ENCODE data around the gene TRAPPC11. TPM values are rescaled to one million over a fixed set of nuclear protein-coding genes. Genes with fewer than 3 reads are reported as not detected.

Gene TRAPPC11
- polyA plus RNA-seq, 2 donors = 11.6 to 13.7 TPM

GRCh38 chr4:183747380-183747779 lies 88.3 kb downstream of the TRAPPC11 start:
- H3K4me1 ChIP-seq (ENCODE audit: control insufficient read depth in 2 of 2, insufficient read depth in 2 of 2, low read length in 1 of 2) = peaks cover 0 to 3% of the 10 kb centered on the region in 2 donors
- no peak overlapping the region for H3K4me3 ChIP-seq (ENCODE audit: low read depth in 1 of 2, low read length in 2 of 2)
- WGBS, 2 donors = 77 to 88% methylated on average over 2 of the region's 2 CpGs
- H3K27me3 ChIP-seq (ENCODE audit: control insufficient read depth in 1 of 2, insufficient read depth in 2 of 2, low read length in 2 of 2) = no peaks in the 10 kb centered on the region
- no peak overlapping the region for H3K27ac ChIP-seq (ENCODE audit: low read depth in 2 of 2, low read length in 1 of 2)
- no peaks in the 10 kb centered on the region for H3K9me3 ChIP-seq (ENCODE audit: control insufficient read depth in 2 of 2, insufficient read depth in 1 of 2, low read depth in 1 of 2, low read length in 1 of 2)
- no peaks in the 10 kb centered on the region for H3K36me3 ChIP-seq (ENCODE audit: control insufficient read depth in 2 of 2, insufficient read depth in 2 of 2, low read length in 1 of 2)

GRCh38 chr4:183747931-183748670 lies 89.0 kb downstream of the TRAPPC11 start:
- Histone ChIP-seq H3K4me1 (ENCODE audit: control insufficient read depth in 2 of 2, insufficient read depth in 2 of 2, low read length in 1 of 2) (peaks cover 0 to 3% of the 10 kb centered on the region in 2 donors), H3K4me3 (ENCODE audit: low read depth in 1 of 2, low read length in 2 of 2) (no peak overlapping the region), H3K27me3 (ENCODE audit: control insufficient read depth in 1 of 2, insufficient read depth in 2 of 2, low read length in 2 of 2) (no peaks in the 10 kb centered on the region), H3K9me3 (ENCODE audit: control insufficient read depth in 2 of 2, insufficient read depth in 1 of 2, low read depth in 1 of 2, low read length in 1 of 2) (no peaks in the 10 kb centered on the region), H3K27ac (ENCODE audit: low read depth in 2 of 2, low read length in 1 of 2) (no peak overlapping the region), H3K36me3 (ENCODE audit: control insufficient read depth in 2 of 2, insufficient read depth in 2 of 2, low read length in 1 of 2) (no peaks in the 10 kb centered on the region)
- 65 to 73% methylated on average over 6 of the region's 6 CpGs for WGBS, 2 donors

GRCh38 chr4:183751106-183751505 lies 92.0 kb downstream of the TRAPPC11 start:
- WGBS, 2 donors = 74 to 76% methylated on average over 4 of the region's 4 CpGs
- no peaks in the 10 kb centered on the region for H3K9me3 ChIP-seq (ENCODE audit: control insufficient read depth in 2 of 2, insufficient read depth in 1 of 2, low read depth in 1 of 2, low read length in 1 of 2)
- H3K27ac ChIP-seq (ENCODE audit: low read depth in 2 of 2, low read length in 1 of 2) = no peak overlapping the region
- H3K4me1 ChIP-seq (ENCODE audit: control insufficient read depth in 2 of 2, insufficient read depth in 2 of 2, low read length in 1 of 2) = peaks cover 0 to 3% of the 10 kb centered on the region in 2 donors
- H3K4me3 ChIP-seq (ENCODE audit: low read depth in 1 of 2, low read length in 2 of 2) = no peak overlapping the region
- no peaks in the 10 kb centered on the region for H3K36me3 ChIP-seq (ENCODE audit: control insufficient read depth in 2 of 2, insufficient read depth in 2 of 2, low read length in 1 of 2)
- H3K27me3 ChIP-seq (ENCODE audit: control insufficient read depth in 1 of 2, insufficient read depth in 2 of 2, low read length in 2 of 2) = no peaks in the 10 kb centered on the region

- Histone ChIP-seq H3K4me3 (ENCODE audit: low read depth in 1 of 2, low read length in 2 of 2) (no peak overlapping the region), H3K27me3 (ENCODE audit: control insufficient read depth in 1 of 2, insufficient read depth in 2 of 2, low read length in 2 of 2) (no peaks in the 10 kb centered on the region), H3K27ac (ENCODE audit: low read depth in 2 of 2, low read length in 1 of 2) (no peak overlapping the region), H3K9me3 (ENCODE audit: control insufficient read depth in 2 of 2, insufficient read depth in 1 of 2, low read depth in 1 of 2, low read length in 1 of 2) (no peaks in the 10 kb centered on the region), H3K36me3 (ENCODE audit: control insufficient read depth in 2 of 2, insufficient read depth in 2 of 2, low read length in 1 of 2) (no peaks in the 10 kb centered on the region), H3K4me1 (ENCODE audit: control insufficient read depth in 2 of 2, insufficient read depth in 2 of 2, low read length in 1 of 2) (peaks cover 0 to 3% of the 10 kb centered on the region in 2 donors)
- 78 to 83% methylated on average over 2 of the region's 2 CpGs for WGBS, 2 donors
These were observed 96.5 kb downstream of the TRAPPC11 start for GRCh38 chr4:183755596-183755995.

GRCh38 chr4:183757060-183757459 lies 98.0 kb downstream of the TRAPPC11 start:
- 51 to 69% methylated on average over 10 of the region's 10 CpGs for WGBS, 2 donors
- no peaks in the 10 kb centered on the region for H3K27me3 ChIP-seq (ENCODE audit: control insufficient read depth in 1 of 2, insufficient read depth in 2 of 2, low read length in 2 of 2)
- no peak overlapping the region for H3K4me3 ChIP-seq (ENCODE audit: low read depth in 1 of 2, low read length in 2 of 2)
- no peaks in the 10 kb centered on the region for H3K9me3 ChIP-seq (ENCODE audit: control insufficient read depth in 2 of 2, insufficient read depth in 1 of 2, low read depth in 1 of 2, low read length in 1 of 2)
- H3K36me3 ChIP-seq (ENCODE audit: control insufficient read depth in 2 of 2, insufficient read depth in 2 of 2, low read length in 1 of 2) = no peaks in the 10 kb centered on the region
- peaks cover 0 to 3% of the 10 kb centered on the region in 2 donors for H3K4me1 ChIP-seq (ENCODE audit: control insufficient read depth in 2 of 2, insufficient read depth in 2 of 2, low read length in 1 of 2)
- H3K27ac ChIP-seq (ENCODE audit: low read depth in 2 of 2, low read length in 1 of 2) = no peak overlapping the region

GRCh38 chr4:183758061-183758757 lies 99.1 kb downstream of the TRAPPC11 start:
- Histone ChIP-seq H3K4me3 (ENCODE audit: low read depth in 1 of 2, low read length in 2 of 2) (no peak overlapping the region), H3K36me3 (ENCODE audit: control insufficient read depth in 2 of 2, insufficient read depth in 2 of 2, low read length in 1 of 2) (no peaks in the 10 kb centered on the region), H3K4me1 (ENCODE audit: control insufficient read depth in 2 of 2, insufficient read depth in 2 of 2, low read length in 1 of 2) (peaks cover 0 to 3% of the 10 kb centered on the region in 2 donors), H3K27me3 (ENCODE audit: control insufficient read depth in 1 of 2, insufficient read depth in 2 of 2, low read length in 2 of 2) (no peaks in the 10 kb centered on the region), H3K9me3 (ENCODE audit: control insufficient read depth in 2 of 2, insufficient read depth in 1 of 2, low read depth in 1 of 2, low read length in 1 of 2) (no peaks in the 10 kb centered on the region), H3K27ac (ENCODE audit: low read depth in 2 of 2, low read length in 1 of 2) (no peak overlapping the region)
- 67 to 75% methylated on average over 29 of the region's 29 CpGs for WGBS, 2 donors

- Histone ChIP-seq H3K36me3 (ENCODE audit: control insufficient read depth in 2 of 2, insufficient read depth in 2 of 2, low read length in 1 of 2) (no peaks in the 10 kb centered on the region), H3K27ac (ENCODE audit: low read depth in 2 of 2, low read length in 1 of 2) (no peak overlapping the region), H3K27me3 (ENCODE audit: control insufficient read depth in 1 of 2, insufficient read depth in 2 of 2, low read length in 2 of 2) (no peaks in the 10 kb centered on the region), H3K4me1 (ENCODE audit: control insufficient read depth in 2 of 2, insufficient read depth in 2 of 2, low read length in 1 of 2) (peaks cover 0 to 3% of the 10 kb centered on the region in 2 donors), H3K9me3 (ENCODE audit: control insufficient read depth in 2 of 2, insufficient read depth in 1 of 2, low read depth in 1 of 2, low read length in 1 of 2) (no peaks in the 10 kb centered on the region), H3K4me3 (ENCODE audit: low read depth in 1 of 2, low read length in 2 of 2) (no peak overlapping the region)
- WGBS, 2 donors = 83 to 86% methylated on average over 21 of the region's 21 CpGs
These were observed 99.8 kb downstream of the TRAPPC11 start for GRCh38 chr4:183758758-183759447.

- Histone ChIP-seq H3K27ac (ENCODE audit: low read depth in 2 of 2, low read length in 1 of 2) (no peak overlapping the region), H3K36me3 (ENCODE audit: control insufficient read depth in 2 of 2, insufficient read depth in 2 of 2, low read length in 1 of 2) (no peaks in the 10 kb centered on the region)
These were observed 101.2 kb downstream of the TRAPPC11 start for GRCh38 chr4:183760326-183760725.

More at GRCh38 chr4:183760326-183760725, 101.2 kb downstream of the TRAPPC11 start:
- no peaks in the 10 kb centered on the region for H3K27me3 ChIP-seq (ENCODE audit: control insufficient read depth in 1 of 2, insufficient read depth in 2 of 2, low read length in 2 of 2)
- peaks cover 0 to 7% of the 10 kb centered on the region in 2 donors for H3K4me1 ChIP-seq (ENCODE audit: control insufficient read depth in 2 of 2, insufficient read depth in 2 of 2, low read length in 1 of 2)
- WGBS, 2 donors = 35 to 49% methylated on average over 1 of the region's 1 CpG
- H3K9me3 ChIP-seq (ENCODE audit: control insufficient read depth in 2 of 2, insufficient read depth in 1 of 2, low read depth in 1 of 2, low read length in 1 of 2) = no peaks in the 10 kb centered on the region
- no peak overlapping the region for H3K4me3 ChIP-seq (ENCODE audit: low read depth in 1 of 2, low read length in 2 of 2)
